HG03575 (cell line): ENCODE measurements around the gene KRT85.

Experiments
- ATAC-seq: cut with Tn5 transposase; IDR thresholded peaks from one replicate; pipeline ENCODE4 v1.9.1; 2021; ENCODE audit not compliant: unreplicated experiment, insufficient number of reproducible peaks, low FRiP score; ENCODE audit errors: extremely low read depth

The KRT85 gene

DNA sequence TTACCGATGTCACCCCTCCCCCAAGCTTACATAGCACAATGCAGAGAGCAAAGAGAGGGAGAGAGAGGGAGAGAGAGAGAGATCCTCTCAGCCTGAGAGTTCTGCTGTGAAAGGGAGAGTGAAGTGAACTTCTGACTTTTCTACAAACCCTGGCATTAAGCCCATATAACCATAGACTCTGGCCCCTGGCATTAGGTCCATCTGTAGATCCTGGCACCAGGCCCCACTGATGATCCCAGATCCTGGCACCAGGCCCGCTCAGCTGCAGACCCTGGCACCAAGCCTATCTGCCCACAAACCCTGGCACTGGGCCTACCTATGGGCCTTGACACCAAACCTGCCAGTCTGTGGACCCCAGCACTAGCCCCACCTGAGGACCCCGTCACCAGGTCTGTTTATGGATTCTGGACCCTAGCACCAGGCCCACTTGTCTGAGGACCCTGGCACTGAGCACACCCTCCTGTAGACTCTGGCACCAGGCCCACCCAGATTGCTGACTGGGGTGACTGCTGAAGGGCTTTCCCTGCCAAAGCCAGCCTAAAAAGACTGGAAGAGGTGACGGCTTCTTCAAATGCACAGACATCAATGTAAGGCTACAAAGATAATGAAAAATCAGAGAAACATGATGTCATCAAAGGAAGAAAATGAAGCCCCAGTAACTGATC is 31.6 kb downstream of the KRT85 start:
- ATAC-seq, result no peak

GRCh38 chr12:52334185-52334584 is 33.1 kb downstream of the KRT85 start:
- ATAC-seq, result no peak

DNA sequence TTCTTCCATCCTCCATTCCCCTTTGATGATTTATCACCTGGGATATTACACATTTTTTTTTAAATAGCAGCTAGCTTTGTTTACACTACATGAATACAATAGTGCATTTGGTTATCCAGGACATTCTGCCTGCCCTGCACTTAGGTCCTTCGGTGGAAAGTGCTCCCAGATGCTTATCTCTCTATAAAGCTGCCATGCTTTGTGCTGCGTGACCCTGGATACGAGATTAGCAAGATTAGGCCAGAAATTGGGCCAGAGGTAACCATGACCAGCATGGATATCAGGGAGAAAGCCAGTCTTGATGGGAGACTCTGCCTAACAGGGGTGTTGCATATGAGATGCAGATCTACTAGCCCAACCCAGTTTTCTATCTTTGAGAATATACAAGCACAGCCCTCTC is 34.0 kb downstream of the KRT85 start:
- no peak for ATAC-seq

- ATAC-seq, result no peak
Observed at GRCh38 chr12:52332381-52332780, 34.9 kb downstream of the KRT85 start.

- no peak for ATAC-seq
Observed at GRCh38 chr12:52331833-52332232, 35.4 kb downstream of the KRT85 start.

DNA sequence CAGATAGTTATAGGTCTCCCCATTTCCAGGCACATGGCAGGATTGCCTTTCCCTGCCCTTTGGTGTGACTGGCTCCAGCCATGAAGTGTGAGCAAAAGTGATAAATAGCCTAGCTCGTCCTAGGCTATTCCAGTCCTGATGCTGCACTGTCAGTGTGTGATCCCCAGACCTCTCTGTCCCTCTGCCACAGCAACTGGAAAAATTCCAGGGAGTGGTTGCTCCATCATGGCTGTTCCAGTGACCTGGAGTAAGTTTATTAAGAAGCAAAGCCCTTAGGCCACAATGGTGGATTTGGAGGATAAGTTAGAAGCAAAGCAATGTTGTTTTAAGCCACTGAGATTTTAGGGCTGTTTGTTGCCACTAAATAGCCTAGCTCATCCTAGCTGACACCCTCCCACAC is 36.2 kb downstream of the KRT85 start:
- ATAC-seq, result no peak

GRCh38 chr12:52327830-52328500 is 39.3 kb downstream of the KRT85 start:
- ATAC-seq, result no peak

DNA sequence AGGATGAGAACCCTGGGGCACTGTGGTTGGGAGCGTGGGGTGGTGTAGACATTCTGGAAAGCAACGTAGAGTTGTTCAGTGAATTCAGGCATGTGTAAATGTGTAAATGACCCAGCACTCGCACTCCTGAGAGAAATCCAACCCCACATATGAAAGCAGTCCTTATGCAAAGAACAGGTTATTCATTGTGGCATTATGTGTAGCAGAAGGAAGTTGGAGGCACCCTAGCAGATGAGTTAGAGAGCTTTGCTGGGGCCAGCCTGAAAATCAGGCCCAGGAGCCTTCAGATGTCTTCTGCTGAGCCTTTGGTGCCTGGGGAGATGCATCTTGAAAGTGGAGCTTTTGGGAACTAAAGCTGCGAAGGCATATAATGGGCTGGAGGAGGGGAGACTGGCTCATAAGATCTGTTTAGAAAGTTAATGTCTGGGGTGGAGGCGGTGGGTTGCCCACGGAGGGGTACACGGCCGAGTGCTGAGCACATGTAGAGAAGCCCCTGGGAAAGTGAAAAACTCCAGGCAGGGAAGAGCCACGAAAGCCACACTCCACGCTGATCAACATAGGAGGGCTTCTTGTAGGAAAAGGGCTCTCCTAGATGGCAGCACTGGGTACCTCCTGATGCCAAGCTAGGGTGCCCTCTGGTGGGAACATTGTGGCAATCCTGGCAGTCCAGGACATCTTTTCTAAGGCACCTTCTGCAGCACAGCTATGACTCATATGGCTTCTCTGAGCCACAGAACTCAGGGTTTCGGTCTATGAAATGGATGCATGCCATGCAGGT is 40.0 kb downstream of the KRT85 start:
- peak; percentile 81 for ATAC-seq

GRCh38 chr12:52324153-52324444 is 43.2 kb downstream of the KRT85 start:
- no peak for ATAC-seq

DNA sequence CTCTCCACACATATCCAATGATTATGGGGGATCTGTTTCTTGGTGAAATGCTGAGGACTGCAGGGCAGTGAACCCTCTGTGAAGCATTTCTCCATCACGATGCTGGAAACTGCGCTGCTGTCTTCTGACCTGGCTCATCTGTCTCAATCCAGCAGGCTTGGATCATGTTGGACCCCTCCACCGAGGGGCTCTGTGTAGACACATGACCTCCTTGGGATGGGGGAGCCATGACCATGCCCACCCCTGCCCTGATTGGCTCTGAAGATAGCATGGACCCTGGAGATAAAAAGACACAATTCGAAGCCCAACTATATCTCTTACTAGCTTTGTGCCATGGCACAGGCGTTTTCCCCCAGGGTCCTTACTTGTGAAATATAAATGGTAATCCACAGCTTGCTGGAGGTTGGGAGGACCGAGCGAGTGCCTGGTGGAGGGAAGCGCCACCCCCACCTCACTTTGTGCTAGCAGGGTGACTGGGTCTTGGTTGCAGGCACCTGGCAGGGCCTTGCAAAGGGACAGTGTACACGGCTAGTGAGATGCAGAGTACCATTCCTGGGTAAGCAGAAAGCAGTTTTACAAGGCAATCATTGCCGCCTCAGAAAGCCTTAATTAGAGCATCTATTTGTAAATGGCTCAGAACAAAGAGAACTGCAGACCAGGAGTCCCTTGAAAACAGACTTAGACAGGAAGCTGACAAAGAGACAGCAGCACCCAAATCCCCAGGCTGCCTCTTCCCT is 43.7 kb downstream of the KRT85 start:
- no peak for ATAC-seq

GRCh38 chr12:52323001-52323400 is 44.3 kb downstream of the KRT85 start:
- ATAC-seq, result no peak

DNA sequence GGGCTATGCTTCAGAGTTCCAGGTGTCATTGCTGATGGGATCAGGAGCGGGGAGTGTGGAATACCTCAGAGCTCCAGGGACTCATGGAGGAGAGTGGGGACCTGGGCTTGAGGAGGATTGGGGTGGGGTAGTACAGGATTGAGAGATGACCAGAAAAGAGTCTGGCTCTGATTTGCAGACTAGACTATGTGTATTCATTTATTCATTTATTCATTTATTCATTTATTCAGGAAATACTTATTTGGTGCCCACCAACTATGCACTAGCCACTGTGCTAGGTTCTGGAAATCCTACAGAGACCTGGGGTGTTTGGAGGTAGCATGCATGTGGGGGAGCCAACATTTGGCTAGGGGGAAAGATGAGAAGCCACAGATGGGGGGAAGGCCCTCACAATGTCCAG is 45.2 kb downstream of the KRT85 start:
- ATAC-seq, result no peak

DNA sequence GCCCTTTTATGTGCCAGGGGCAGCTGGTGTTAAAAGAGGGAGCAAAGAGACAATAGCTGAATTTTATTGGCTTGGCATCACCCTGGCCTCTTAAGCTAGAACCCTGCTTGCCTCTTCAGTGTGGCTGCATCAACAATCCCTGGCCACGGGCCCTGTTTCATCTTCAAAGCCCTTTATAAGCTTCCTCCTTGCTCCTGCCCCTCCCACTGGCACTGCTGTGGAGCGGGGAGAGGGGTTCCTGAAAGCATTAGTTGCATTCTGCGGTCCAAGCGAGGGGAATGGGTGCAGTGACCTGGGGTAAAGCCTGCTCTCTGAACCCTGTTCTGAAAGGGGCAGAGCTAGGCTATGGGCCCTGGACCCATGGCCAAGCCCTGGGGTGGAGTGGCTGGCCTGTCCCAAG is 45.9 kb downstream of the KRT85 start:
- no peak for ATAC-seq

- no peak for ATAC-seq
Observed at GRCh38 chr12:52320784-52321400, 46.4 kb downstream of the KRT85 start, which contains the start of gene KRT83. Gene KRT83 (minus strand): TSS chr12:52321398. CDS start chr12:52321335, 63 bp downstream.

DNA sequence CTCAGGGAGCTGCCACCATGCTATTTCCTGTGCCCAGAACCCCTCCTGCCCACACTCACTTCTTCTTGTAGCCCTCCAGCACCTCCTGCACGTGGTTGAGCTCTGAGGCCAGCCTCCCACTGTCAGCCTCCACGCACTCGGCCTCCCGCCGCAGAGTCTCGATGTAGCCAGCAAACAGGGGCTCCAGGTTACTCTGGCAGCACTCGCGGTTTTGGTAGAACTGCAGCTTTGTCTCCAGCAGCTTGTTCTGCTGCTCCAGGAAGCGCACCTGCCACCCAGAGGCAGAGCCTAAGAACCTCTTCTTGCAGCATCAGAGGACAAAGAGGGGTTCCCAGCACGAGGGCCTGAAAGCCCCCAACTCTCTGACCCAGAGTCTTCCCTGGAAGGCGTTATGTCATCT is 48.2 kb downstream of the KRT85 start:
- ATAC-seq, result no peak

- no peak for ATAC-seq
Observed at GRCh38 chr12:52318241-52318990, 48.9 kb downstream of the KRT85 start.

DNA sequence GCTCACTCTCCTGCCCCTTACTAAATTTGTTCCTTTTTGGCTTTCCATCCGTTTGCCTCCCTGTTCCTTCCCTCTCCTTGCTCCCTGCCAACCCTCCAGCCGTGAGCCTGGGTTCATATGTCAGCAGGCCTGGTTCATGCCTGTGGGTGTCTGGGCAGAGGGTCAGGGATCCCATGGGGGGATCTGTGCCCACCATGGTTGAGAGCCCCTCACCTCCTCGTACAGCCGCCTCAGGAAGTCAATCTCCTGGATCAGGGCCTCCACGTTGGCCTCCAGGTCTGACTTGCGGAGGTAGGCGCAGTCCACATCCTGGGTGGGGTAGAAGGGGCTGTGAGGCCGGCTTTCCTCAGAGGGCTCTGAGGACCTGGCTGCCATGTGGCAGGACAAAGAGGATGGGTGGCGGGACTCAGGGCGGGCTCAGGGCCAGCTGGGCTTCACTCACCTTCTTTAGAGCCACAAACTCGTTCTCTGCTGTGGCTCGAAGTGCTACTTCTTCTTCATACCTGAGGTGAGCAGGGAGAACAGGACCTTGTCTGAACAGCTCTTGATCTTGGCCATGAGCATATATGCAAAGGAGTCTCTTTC is 49.7 kb downstream of the KRT85 start:
- ATAC-seq, result no peak

GRCh38 chr12:52316701-52317100 is 50.6 kb downstream of the KRT85 start:
- no peak for ATAC-seq
